B cell (primary cell): ENCODE measurements around the gene SPAG7. TPM values are rescaled to one million over a fixed set of nuclear protein-coding genes. Genes with fewer than 3 reads are reported as not detected.
A peak's percentile ranks its signal among the peaks of the same experiment; 100 is the strongest.

Experiments
- ATAC-seq: fragments of 200-7000 bp; cut with Tn5 transposase; one replicate; pipeline ENCODE4 v1.10.0; 2021; ENCODE audit warnings: low read depth, mild to moderate bottlenecking, moderate number of reproducible peaks, moderate library complexity
- CTCF ChIA-PET: fragments of 350-600 bp; sonication (Branson Sonifier 250); formaldehyde crosslinking; loops from one replicate; lab custom pipeline; 2021; ENCODE audit warnings: antibody characterized with exemption, inconsistent platforms; lab: Charles Lee
- POLR2A ChIA-PET: fragments of 350-600 bp; sonication (Branson Sonifier 250); formaldehyde crosslinking; loops from one replicate; lab custom pipeline; 2021; ENCODE audit warnings: antibody characterized with exemption; lab: Charles Lee
- DNase-seq: peaks from one replicate; pipeline ENCODE4 v3.0.0; 2013
- H2AFZ ChIP-seq: 2 replicates; pipeline ENCODE4 v1.6.1; 2012; ENCODE audit warnings: mild to moderate bottlenecking, low read depth, low read length; ENCODE audit not compliant: insufficient read depth, poor library complexity, severe bottlenecking
- H3K27ac ChIP-seq, 2 donors: 1 replicate in 1 of 2; 2 replicates in 1 of 2; pipeline ENCODE4 v1.5.1; 2012 to 2013; ENCODE audit warnings: low read length in 2 of 2, mild to moderate bottlenecking in 2 of 2, moderate library complexity in 1 of 2
- H3K27me3 ChIP-seq, 4 experiments: fragments of 200-600 bp in 1 of 4; sonication (generic) in 1 of 4; replicated peaks in 1 of 4; 1 replicate in 2 of 4; 2 replicates in 2 of 4; pipeline versions ENCODE4 v1.6.1 to v1.7.0; 2013 to 2016; ENCODE audit warnings: low read length in 3 of 4, mild to moderate bottlenecking in 2 of 4, mixed read lengths in 1 of 4, moderate library complexity in 1 of 4; ENCODE audit not compliant: insufficient read depth in 4 of 4, control insufficient read depth in 3 of 4; ENCODE audit errors: control extremely low read depth in 1 of 4
- H3K36me3 ChIP-seq, 2 experiments: replicated peaks in 1 of 2; 1 replicate in 1 of 2; 2 replicates in 1 of 2; pipeline versions ENCODE4 v1.6.1 to v1.7.1; 2013; ENCODE audit warnings: low read length in 1 of 2; ENCODE audit not compliant: insufficient read depth in 2 of 2, control insufficient read depth in 1 of 2; ENCODE audit errors: control extremely low read depth in 1 of 2, extremely low read depth in 1 of 2
- H3K4me1 ChIP-seq, 2 donors: fragments of 200-600 bp in 1 of 2; sonication (generic) in 1 of 2; 1 replicate in 1 of 2; 2 replicates in 1 of 2; pipeline versions ENCODE4 v1.5.1 to v1.6.1; 2013 to 2017; ENCODE audit warnings: low read length in 2 of 2; ENCODE audit not compliant: control insufficient read depth in 2 of 2, insufficient read depth in 2 of 2
- H3K4me2 ChIP-seq: replicated peaks from 2 replicates; pipeline ENCODE3; 2012; ENCODE audit warnings: mild to moderate bottlenecking, low read depth, low read length; ENCODE audit not compliant: poor library complexity, severe bottlenecking
- H3K4me3 ChIP-seq, 5 experiments: fragments of 200-600 bp in 1 of 5; sonication (generic) in 1 of 5; 1 replicate in 3 of 5; 2 replicates in 2 of 5; pipeline versions ENCODE4 v1.5.1 to v1.7.0; 2011 to 2016; ENCODE audit warnings: low read length in 4 of 5, mild to moderate bottlenecking in 4 of 5, low read depth in 2 of 5, control low read depth in 1 of 5, moderate library complexity in 1 of 5; ENCODE audit not compliant: insufficient read depth in 1 of 5; ENCODE audit errors: control extremely low read depth in 1 of 5, extremely low read depth in 1 of 5
- H3K79me2 ChIP-seq: fragments of 200-600 bp; sonication (generic); one replicate; pipeline ENCODE4 v1.6.0; 2016; ENCODE audit warnings: low read length; ENCODE audit not compliant: control insufficient read depth, insufficient read depth
- H3K9ac ChIP-seq: fragments of 200-600 bp; sonication (generic); 2 replicates; pipeline ENCODE4 v1.6.1; 2017; ENCODE audit warnings: mild to moderate bottlenecking, low read length, moderate library complexity
- H3K9me3 ChIP-seq, 3 donors: one replicate each; pipeline versions ENCODE4 v1.6.1 to v1.7.1; 2013; ENCODE audit warnings: low read length in 2 of 3; ENCODE audit not compliant: control insufficient read depth in 2 of 3, insufficient read depth in 1 of 3; ENCODE audit errors: control extremely low read depth in 1 of 3
- H4K20me1 ChIP-seq: 2 replicates; pipeline ENCODE4 v1.6.0; 2012; ENCODE audit warnings: mild to moderate bottlenecking, low read length; ENCODE audit not compliant: insufficient read depth, control insufficient read depth, poor library complexity, severe bottlenecking
- H3K27ac Mint-ChIP-seq: one replicate; pipeline ENCODE4 v1.8.0; 2021; ENCODE audit warnings: mixed read lengths
- H3K27me3 Mint-ChIP-seq: one replicate; pipeline ENCODE4 v1.8.0; 2021; ENCODE audit warnings: mixed read lengths
- H3K4me1 Mint-ChIP-seq: one replicate; pipeline ENCODE4 v1.8.0; 2021; ENCODE audit warnings: mixed read lengths
- H3K4me3 Mint-ChIP-seq: one replicate; pipeline ENCODE4 v1.8.0; 2021; ENCODE audit warnings: mixed read lengths
- H3K9me3 Mint-ChIP-seq: one replicate; pipeline ENCODE4 v1.8.0; 2022; ENCODE audit warnings: mixed read lengths; ENCODE audit not compliant: insufficient read depth
- CTCF ChIP-seq: fragments of 200-600 bp; IDR thresholded peaks from one replicate; pipeline ENCODE4 v1.8.0; 2022; ENCODE audit warnings: antibody characterized with exemption, mild to moderate bottlenecking
- EZH2 ChIP-seq: IDR thresholded peaks from 2 replicates; pipeline ENCODE4 v1.6.1; 2012; ENCODE audit warnings: borderline replicate concordance, low read depth, mild to moderate bottlenecking, moderate library complexity, low read length; ENCODE audit not compliant: insufficient read depth, poor library complexity, severe bottlenecking
- WGBS: methylation state at CpG from one replicate; pipeline ENCODE4 v1.1.5; 2013; ENCODE audit warnings: missing lambda C conversion rate; ENCODE audit not compliant: insufficient coverage; 5-methylcytosine and 5-hydroxymethylcytosine counted together
- intact Hi-C: fragments of 100-400 bp; cut with micrococcal nuclease; formaldehyde crosslinking; loops from one replicate; pipeline ENCODE4 v1.10.0; 2022
- polyA plus RNA-seq: library from polyadenylated mRNA; depleted of rRNA; stranded (reverse); fragments of >200 nt; gene quantifications from 2 replicates; pipeline ENCODE4 v1.2.3, GENCODE V29; 2012
- total RNA-seq, 2 donors: library from RNA; stranded (reverse); fragments of 120-200 nt in 1 of 2; gene quantifications; 1 replicate in 1 of 2; 2 replicates in 1 of 2; pipeline versions ENCODE4 v1.2.3 to v1.2.4, GENCODE V29; 2013 to 2022

Gene SPAG7
- total and polyA plus RNA-seq, 2 donors (not counting 1 experiment from before 2014, with no cell fraction given): 43.4 to 52.5 TPM

GRCh38 chr17:4934173-4934979 is 33.2 kb downstream of the SPAG7 start:
- POLR2A ChIA-PET: interaction anchor here (0.5 to 1.1 kb wide), 2 partner anchors 28 to 33 kb away, joined by 3 read pairs; no protein-coding TSS in a partner anchor
- H3K27ac Mint-ChIP-seq: no peak overlapping the region
- 1% methylated on average over 9 of the region's 14 CpGs for WGBS
- H2AFZ ChIP-seq: no peak overlapping the region
- peaks cover 41% of the 10 kb centered on the region for H3K4me1 Mint-ChIP-seq
- H3K27ac ChIP-seq: no peak overlapping the region
- peaks cover 15% of the 10 kb centered on the region for H3K27me3 Mint-ChIP-seq
- H3K9ac ChIP-seq: no peak overlapping the region
- peak overlapping the region; percentile 34 for H3K4me2 ChIP-seq
- peaks cover 19 to 28% of the 10 kb centered on the region in 2 donors for H3K4me1 ChIP-seq
- no peak overlapping the region for H3K4me3 Mint-ChIP-seq
- peaks cover 0 to 19% of the 10 kb centered on the region in 2 experiments for H3K36me3 ChIP-seq
- no peaks in the 10 kb centered on the region for H4K20me1 ChIP-seq
- CTCF ChIA-PET: interaction anchor here (0.6 to 1.0 kb wide), 2 partner anchors 25 to 46 kb away, joined by 3 read pairs; no protein-coding TSS in a partner anchor
- H3K27me3 ChIP-seq: peaks cover 0 to 16% (median 3%) of the 10 kb centered on the region in 4 experiments
- no peak overlapping the region for H3K4me3 ChIP-seq
- no peaks in the 10 kb centered on the region for H3K9me3 ChIP-seq
- no peaks in the 10 kb centered on the region for H3K9me3 Mint-ChIP-seq
- DNase-seq (no peak), ATAC-seq (no peak)
- TF ChIP-seq EZH2: no peak
- no peak for TF ChIP-seq CTCF
- peaks cover 4% of the 10 kb centered on the region for H3K79me2 ChIP-seq
- intact Hi-C loops: no loop called here

GRCh38 chr17:4933646-4934045 is 34.0 kb downstream of the SPAG7 start:
- Mint-ChIP-seq H3K4me1 (peaks cover 35% of the 10 kb centered on the region), H3K27me3 (peaks cover 15% of the 10 kb centered on the region), H3K27ac (no peak overlapping the region), H3K9me3 (no peaks in the 10 kb centered on the region), H3K4me3 (no peak overlapping the region)
- Histone ChIP-seq H3K4me2 (no peak overlapping the region), H3K36me3 (peaks cover 0 to 19% of the 10 kb centered on the region in 2 experiments), H3K9ac (no peak overlapping the region), H3K4me1 (peaks cover 12 to 21% of the 10 kb centered on the region in 2 donors), H3K79me2 (no peaks in the 10 kb centered on the region), H3K27me3 (peaks cover 0 to 16% (median 3%) of the 10 kb centered on the region in 4 experiments), H4K20me1 (no peaks in the 10 kb centered on the region), H3K9me3 (no peaks in the 10 kb centered on the region), H3K4me3 (no peak overlapping the region), H3K27ac (no peak overlapping the region), H2AFZ (no peak overlapping the region)
- TF ChIP-seq EZH2: no peak
- no peak for TF ChIP-seq CTCF
- ChIA-PET POLR2A (interaction anchor here (0.5 kb wide), 1 partner anchor 29 kb away, joined by 3 read pairs; no protein-coding TSS in a partner anchor), CTCF (interaction anchor here (1.0 kb wide), 1 partner anchor 47 kb away, joined by 3 read pairs; no protein-coding TSS in a partner anchor)
- no peak for ATAC-seq
- intact Hi-C loops: no loop called here
- no peak for DNase-seq
- WGBS: 56% methylated on average over 11 of the region's 16 CpGs
